SW480 (cell line): ENCODE measurements around the gene POU3F2.
A peak's percentile ranks its signal among the peaks of the same experiment; 100 is the strongest.

Experiments used
- DNase-seq: peaks from one replicate; pipeline ENCODE4 v3.0.0-alpha.2; 2016; ENCODE audit warnings: low spot score

Gene POU3F2

DNA sequence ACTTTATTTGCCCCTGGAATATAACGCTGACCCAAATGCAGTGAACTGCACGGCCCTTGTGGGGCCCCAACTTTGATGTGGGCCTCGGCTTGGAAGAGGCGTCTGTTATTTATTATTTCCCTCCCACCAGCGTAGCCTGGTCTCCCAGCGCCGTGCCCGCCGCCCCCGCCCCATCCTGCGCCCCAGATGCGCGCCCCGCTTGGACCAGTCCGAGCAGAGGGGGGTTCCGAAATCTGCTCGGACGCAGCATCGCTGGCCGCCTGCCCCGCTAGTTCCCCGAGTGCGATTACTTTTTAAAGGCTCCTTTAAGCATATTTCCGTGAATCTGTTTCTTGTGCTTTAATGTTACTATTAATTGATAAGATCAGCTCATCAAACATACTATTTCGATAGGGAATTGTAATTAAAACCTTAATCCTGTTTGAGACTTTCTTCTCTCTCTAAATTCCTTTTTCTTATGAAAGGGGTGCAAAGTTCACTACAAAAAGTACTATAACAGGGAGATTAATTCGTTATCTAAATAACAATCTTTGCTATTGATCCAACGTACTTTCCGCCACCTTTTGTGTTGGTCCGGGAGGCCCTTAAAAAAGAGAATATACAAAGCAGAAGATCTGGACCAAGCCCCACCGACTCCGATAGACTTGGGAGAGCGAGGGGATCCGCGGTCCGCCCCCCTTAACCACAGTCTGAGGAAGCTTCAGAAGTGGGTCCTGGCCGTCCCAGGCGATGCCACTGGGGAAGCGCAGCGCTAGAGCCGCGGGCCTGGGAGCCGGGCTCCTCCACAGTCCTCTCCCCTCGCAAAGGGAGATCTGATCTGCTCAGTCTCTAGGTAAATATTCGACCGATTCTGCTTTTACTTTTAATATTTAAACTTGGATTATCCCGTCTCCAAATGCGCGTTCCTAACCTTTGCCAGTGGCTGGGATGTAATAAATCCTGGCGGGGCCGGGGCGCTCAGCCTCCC lies 10.2 kb downstream of the POU3F2 start:
- DNase-seq = peak; percentile 9

DNA sequence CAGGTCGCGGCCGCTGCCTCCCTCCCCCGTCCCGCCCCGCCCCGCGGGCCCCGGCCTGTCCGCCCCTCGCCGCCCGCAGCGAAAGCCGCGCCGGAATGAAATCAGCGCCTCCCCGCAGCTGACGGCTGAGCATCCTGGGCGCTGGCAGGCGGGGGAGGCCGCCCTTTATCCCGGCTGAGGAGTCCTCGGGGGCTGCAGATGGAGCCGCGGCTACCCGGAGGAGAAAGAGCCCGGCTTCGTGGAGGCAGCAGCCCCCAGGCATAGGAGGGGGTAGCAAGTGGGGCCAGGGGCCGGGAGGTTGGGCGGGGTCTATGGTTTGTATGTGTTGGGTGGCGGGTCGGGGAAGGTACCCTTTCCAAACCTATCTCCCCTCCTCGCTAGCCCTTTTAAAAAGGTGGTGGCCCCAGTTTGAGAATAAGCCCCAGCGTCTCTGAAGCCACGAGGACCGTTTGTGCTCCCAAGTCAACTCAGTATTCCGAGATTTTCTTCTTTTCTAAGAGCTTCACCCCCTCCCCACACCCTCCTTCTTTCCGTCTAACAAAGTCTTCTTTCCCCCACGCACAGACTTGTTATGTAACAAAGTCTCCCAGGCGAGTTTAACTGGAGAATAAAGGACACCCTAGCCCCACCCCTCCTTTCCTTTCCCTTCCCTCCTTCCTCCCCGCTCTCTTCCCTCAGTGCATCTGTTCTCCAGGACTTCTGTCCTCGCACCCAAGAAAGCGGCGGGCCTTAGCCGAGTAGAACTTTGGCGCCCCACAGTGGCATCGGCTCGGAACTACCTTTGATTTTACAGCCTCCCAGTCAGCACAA lies 11.0 kb downstream of the POU3F2 start:
- peak; percentile 73 for DNase-seq

DNA sequence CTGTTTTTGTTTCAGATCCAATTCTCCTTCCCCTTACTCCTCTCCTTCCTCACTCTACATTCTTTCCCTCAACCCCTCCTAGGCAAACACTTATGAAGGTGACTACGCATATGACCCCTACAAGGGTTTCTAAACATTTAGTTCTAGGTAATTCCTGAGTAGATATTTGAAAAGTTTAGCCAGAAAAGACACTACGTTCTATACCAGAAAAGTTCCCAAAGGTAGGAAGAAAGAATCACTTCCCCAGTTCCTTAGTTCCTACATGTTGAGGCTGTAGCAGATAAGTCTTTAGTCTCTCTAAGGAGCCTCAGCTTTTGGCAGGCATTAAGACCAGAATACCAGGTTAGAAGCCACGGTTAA lies 11.6 kb downstream of the POU3F2 start:
- DNase-seq = no peak

DNA sequence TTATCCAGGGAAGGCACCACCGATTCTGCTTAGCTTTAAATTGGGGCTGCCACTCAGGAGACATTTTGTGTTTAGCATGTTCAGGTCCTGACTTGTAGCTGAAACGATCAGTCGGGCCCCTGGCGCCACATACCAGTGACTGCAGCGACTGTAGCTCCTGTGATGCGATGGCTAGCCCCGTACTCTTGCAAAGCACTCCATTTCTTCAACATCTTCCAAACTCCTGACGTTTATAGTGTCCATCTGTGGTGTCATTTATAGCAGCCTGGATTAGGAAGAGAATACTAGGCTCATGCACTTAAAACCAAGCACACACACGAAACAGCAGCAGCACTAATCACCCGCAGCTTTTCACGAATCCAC lies 13.0 kb downstream of the POU3F2 start:
- no peak for DNase-seq

DNA sequence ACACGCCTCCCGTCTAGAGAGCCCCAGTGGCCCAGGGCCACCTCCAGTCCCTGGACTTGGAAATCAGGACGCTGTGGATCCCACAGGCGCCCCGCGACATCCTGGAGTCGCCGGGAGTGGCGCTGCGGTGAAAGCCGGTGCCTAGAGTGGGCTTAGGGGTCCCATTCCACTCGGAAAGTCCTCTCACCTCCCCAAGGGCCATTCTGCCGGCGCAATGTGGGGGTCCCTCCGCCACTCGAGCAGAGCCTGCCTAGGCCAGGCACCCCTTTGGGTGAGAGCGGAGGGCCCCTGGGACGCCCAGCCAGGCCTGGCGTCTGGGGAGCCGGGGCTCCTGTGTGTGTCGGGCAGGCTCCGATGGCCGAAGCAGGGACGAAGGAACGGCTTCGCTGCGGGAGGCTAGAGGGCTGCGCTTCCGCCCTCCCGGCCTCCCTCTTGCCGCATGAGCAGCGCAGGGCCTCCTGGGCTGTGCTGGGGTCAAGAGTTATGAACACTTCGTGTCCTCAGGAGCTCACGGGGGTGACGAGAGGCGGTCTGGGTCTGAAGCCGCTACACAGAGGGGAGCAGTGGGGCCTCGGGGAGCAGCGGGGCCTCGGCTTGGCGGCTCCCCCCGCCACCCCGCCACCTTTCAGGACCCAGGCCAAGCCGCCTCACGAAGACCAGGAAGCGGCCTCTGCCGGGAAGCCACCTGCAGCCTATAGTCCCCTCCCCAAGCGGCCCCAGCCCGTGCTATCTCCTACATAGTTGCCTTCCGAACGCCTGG lies 13.6 kb downstream of the POU3F2 start:
- no peak for DNase-seq

DNA sequence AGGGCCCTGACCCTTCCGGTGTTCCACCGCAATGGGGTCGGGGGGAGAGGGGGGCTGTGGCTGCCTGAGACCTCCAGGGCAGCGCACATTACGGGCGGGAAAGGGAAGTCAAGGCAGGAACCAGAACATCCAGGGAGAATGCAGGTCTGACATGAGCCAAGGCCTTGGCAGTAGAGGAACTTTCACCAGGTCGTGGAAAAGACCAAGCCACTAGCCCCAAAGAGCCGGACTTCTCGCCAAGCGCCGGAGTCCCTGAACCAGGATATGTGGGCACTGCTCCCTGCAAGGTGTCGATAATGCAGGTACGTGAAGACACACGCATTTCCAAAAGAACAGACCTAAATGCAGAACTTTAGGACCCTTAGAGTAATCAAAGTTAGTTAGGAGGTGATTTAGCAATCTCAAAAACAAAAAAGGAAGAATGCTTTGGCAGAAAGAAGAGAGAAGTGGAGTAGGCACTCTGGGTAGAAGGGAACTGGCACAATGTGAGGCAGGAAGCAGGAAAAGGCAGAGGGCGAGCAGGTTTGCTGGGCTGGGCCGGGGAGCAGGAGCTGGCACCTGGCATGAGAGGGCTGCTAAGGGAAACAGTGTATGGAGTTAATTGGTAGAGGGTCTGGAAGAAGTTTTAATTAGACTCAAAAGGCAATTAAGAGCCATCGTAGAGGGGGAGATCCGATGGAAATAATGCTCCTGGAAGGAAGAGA lies 14.3 kb downstream of the POU3F2 start:
- no peak for DNase-seq

DNA sequence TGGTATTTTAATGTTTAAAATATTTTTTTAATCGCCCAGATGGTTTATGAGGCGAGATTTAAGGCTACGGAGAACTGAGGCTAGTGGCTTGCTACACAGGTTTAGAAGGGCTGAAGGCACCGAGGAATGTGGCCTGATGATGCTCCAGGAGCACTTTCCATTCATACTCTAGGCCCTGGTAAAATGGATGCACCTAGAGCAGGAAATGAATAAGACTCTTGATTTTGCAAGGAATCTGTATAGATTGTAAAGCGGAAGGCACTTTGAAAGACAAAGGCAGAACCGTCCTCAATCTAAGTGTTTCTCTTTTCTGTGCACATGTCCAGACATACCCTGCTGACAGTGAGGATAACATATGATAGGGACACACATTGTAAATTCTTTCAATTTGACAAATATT lies 30.1 kb downstream of the POU3F2 start:
- no peak for DNase-seq

DNA sequence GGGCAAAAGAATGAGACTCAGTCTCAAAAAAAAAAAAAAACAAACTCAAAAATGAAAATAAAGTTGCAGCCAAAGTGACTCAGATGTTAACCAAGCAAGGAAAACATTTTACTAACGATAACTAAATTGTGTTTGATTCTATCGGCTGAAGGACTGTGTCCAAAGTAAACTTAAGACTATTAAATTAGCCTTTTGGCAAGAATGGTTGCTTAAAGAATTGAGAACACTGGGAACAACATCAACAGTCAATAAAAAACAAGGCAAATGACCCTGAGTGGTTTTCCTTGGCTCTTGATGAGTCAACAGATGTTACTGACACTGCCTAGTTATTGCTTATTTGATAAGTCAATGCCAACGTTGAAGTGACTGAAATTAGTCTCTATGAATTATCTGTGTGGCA lies 36.7 kb downstream of the POU3F2 start:
- DNase-seq = no peak

DNA sequence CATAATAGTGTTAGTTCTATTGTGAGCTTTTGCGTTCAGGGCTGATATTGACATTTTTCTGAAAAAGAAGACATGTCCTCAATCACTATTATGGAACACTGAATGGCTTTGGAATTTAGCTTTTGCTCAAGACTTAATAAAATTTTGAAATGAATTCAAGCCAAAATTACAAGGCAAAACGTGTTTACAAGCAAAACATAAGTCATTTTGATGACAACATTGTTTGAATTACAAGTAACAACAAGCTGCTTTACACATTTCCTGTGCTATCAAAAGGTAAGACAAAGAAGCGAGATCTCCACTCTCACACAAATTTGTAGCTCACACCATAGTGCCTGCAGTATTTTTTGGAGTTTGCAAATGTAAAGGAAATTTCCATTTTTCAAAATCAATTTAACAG lies 37.4 kb downstream of the POU3F2 start:
- no peak for DNase-seq

DNA sequence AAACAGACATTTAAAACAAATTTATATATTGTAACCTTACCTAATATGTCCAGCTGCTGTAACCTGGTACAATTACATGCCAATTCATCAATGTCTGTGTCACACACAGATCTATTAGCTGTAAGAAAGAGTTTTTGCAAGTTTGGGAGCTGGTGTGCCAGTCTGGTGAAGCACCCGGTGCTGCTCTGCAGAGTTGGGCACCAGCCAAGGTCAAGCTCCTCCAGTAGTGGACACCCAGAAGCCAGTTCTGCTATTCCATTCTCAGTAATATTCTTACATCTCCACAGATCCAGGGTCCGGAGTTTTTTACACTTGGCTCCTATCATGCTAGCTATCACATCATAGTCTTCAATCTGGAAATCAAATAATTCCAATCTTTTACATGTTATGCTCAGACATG lies 41.0 kb downstream of the POU3F2 start:
- no peak for DNase-seq

DNA sequence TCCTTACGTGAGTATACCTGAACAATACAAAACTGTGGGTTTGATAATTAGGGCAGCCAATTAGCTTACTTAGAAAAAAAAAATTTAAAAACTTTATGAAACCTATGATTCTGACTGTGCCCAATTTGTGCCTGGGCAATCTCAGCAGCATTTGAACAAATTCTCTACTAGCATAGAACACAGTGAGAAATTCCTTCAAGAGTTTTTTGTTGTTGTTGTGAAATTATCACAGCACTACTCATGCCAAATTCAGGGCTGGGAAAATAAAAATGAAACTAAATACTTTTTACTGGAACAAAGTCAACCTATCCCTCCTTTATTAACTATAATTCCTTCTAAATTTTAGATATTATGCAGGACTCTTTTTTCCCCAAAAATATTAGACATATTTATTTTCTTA lies 42.9 kb downstream of the POU3F2 start:
- DNase-seq = no peak

DNA sequence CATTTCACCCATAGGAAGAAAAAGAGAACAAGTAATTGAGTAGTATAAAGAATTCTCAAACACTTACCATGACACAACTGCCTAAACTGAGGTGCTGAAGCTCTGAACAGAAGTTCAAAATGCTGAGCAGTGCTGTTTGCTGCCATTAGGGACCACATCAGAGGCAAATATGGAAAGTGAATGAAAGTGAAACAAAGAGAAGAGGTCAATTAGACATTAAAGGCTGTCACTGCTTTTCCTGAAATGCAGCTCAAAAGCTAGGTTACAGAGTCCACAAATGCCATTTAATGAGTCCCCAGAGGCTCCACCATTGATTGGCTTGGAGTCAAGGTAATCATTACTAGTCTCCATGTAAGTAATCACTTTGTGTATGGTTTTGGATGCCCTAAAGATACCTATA lies 46.1 kb downstream of the POU3F2 start:
- no peak for DNase-seq

DNA sequence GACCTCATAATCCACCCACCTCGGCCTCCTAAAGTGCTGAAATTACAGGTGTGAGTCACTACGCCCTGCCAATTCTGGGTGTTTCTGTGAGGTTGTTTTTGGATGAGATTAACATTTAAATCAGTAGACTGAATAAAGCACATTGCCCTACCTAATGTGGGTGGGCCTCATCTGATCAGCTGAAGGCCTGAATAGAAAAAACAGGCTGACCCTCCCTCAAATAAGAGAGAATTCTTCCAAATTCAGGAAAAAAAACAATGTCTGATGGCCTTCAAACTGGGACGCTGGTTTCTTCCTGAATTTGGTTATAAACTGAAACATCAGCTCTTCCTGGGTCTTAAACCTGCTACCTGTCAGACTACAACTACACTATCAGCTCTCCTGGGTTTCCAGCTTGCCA lies 51.0 kb downstream of the POU3F2 start:
- DNase-seq = no peak

DNA sequence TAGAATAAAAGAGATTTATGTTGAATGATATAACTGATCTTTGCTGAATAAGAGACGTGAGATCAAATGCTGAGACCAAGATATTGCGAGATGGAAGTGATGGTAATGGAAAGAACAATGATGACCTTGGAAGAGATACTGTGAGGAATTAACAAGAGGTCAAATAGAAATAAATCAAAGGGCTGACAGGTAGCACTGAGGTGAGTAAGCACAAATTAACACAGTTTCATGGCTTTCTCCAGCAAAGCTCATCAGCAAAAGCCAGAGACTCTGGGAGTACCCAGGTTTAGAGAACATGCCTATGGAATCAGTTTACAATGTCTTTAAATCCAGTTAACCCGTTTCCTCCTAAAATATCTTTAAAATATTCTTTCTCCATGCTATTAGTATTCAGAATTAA lies 53.3 kb downstream of the POU3F2 start:
- no peak for DNase-seq
